Lung (tissue), 12 donors: ENCODE data around the gene RSRC1. TPM values are rescaled to one million over a fixed set of nuclear protein-coding genes. Genes with fewer than 3 reads are reported as not detected.
"Not testable (repeated sequence)": the region's sequence is repeated elsewhere in the genome, so short reads cannot be mapped to it uniquely, and the experiment has no call there.

Source experiments
- ATAC-seq: fragments of 200-7000 bp; cut with Tn5 transposase; one replicate; pipeline ENCODE4 v1.9.1; 2020; ENCODE audit warnings: moderate number of reproducible peaks; ENCODE audit not compliant: insufficient read depth, low FRiP score
- DNase-seq, 3 donors: peaks; one replicate each; pipeline ENCODE4 v3.0.0-alpha.2; 2013 to 2017
- H3K27ac ChIP-seq, 2 donors: one replicate each; pipeline ENCODE4 v1.5.1; 2013; ENCODE audit warnings: mild to moderate bottlenecking in 2 of 2, moderate library complexity in 2 of 2, control low read depth in 1 of 2, inconsistent platforms in 1 of 2, low read depth in 1 of 2, low read length in 1 of 2
- H3K27me3 ChIP-seq, 3 donors: one replicate each; pipeline ENCODE4 v1.5.1; 2013; ENCODE audit warnings: low read length in 2 of 3; ENCODE audit not compliant: control insufficient read depth in 3 of 3, insufficient read depth in 3 of 3
- H3K36me3 ChIP-seq, 4 donors: one replicate each; pipeline ENCODE4 v1.5.1; 2013; ENCODE audit warnings: low read length in 4 of 4, mild to moderate bottlenecking in 1 of 4, moderate library complexity in 1 of 4; ENCODE audit not compliant: control insufficient read depth in 4 of 4, insufficient read depth in 4 of 4
- H3K4me1 ChIP-seq, 5 donors: one replicate each; pipeline ENCODE4 v1.5.1; 2013; ENCODE audit warnings: low read length in 5 of 5, mild to moderate bottlenecking in 2 of 5, moderate library complexity in 1 of 5; ENCODE audit not compliant: control insufficient read depth in 5 of 5, insufficient read depth in 5 of 5
- H3K4me3 ChIP-seq: one replicate; pipeline ENCODE4 v1.5.1; 2013; ENCODE audit warnings: mild to moderate bottlenecking, control low read depth, moderate library complexity
- H3K9ac ChIP-seq, 2 donors: one replicate each; pipeline ENCODE4 v1.5.1; 2013; ENCODE audit warnings: low read length in 2 of 2, control low read depth in 1 of 2; ENCODE audit not compliant: insufficient read depth in 1 of 2
- H3K9me3 ChIP-seq, 4 donors: one replicate each; pipeline ENCODE4 v1.5.1; 2013; ENCODE audit warnings: low read length in 3 of 4, mild to moderate bottlenecking in 1 of 4, moderate library complexity in 1 of 4; ENCODE audit not compliant: control insufficient read depth in 4 of 4, insufficient read depth in 3 of 4
- CTCF ChIP-seq: IDR thresholded peaks from 2 replicates; pipeline ENCODE4 v1.5.1; 2012; ENCODE audit warnings: mild to moderate bottlenecking; ENCODE audit errors: control extremely low read depth, extremely low read depth
- WGBS, 2 donors: extraction: QIAGEN DNeasy Blood & Tissue Kit; methylation state at CpG; one replicate each; pipeline ENCODE4 v1.1.7; 2013; 5-methylcytosine and 5-hydroxymethylcytosine counted together
- polyA plus RNA-seq, 2 donors: library from polyadenylated mRNA; stranded (reverse); fragments of 200-250 nt; gene quantifications; one replicate each; pipeline ENCODE4 v1.2.1, GENCODE V29; 2013
- total RNA-seq, 2 donors: library from RNA; depleted of rRNA in 1 of 2; stranded (reverse); fragments of >200 nt in 1 of 2; gene quantifications; one replicate each; pipeline ENCODE4 v1.2.1, GENCODE V29; 2014 to 2021
- donor health status: control.
- donor health status: control.
- donor health status: Bipolar disorder and iron deficiency.
- donor health status: healthy.
- donor health status: DM: yes; HTN: yes; CAD: no.

RSRC1 gene
- total and polyA plus RNA-seq, 4 donors, result 9.1 to 53.5 (median 17.0) TPM

GRCh38 chr3:158506456-158506855, 396.6 kb downstream of the RSRC1 start:
- no peak for TF ChIP-seq CTCF
- H3K27ac ChIP-seq, result no peak overlapping the region
- H3K4me3 ChIP-seq, result no peak overlapping the region
- H3K9me3 ChIP-seq, result no peaks in the 10 kb centered on the region
- H3K4me1 ChIP-seq, result no peaks in the 10 kb centered on the region
- H3K36me3 ChIP-seq, result no peaks in the 10 kb centered on the region
- no peak for ATAC-seq
- no peaks in the 10 kb centered on the region for H3K27me3 ChIP-seq
- H3K9ac ChIP-seq, result no peak overlapping the region
- WGBS, 2 donors, result 41 to 76% methylated on average over 5 of the region's 5 CpGs
- no peak for DNase-seq

- TF ChIP-seq CTCF, result no peak
- WGBS, 2 donors, result 74 to 82% methylated on average over 7 of the region's 7 CpGs
Observed at GRCh38 chr3:158508481-158508880, 398.6 kb downstream of the RSRC1 start.

GRCh38 chr3:158509891-158510290, 400.0 kb downstream of the RSRC1 start:
- H3K36me3 ChIP-seq, result no peaks in the 10 kb centered on the region
- ATAC-seq (no peak), DNase-seq (no peak)
- H3K9ac ChIP-seq, result no peak overlapping the region
- WGBS, 2 donors, result 91 to 96% methylated on average over 1 of the region's 1 CpG
- no peaks in the 10 kb centered on the region for H3K4me1 ChIP-seq
- no peaks in the 10 kb centered on the region for H3K9me3 ChIP-seq
- no peak for TF ChIP-seq CTCF
- no peak overlapping the region for H3K27ac ChIP-seq
- no peak overlapping the region for H3K4me3 ChIP-seq
- H3K27me3 ChIP-seq, result no peaks in the 10 kb centered on the region

More at GRCh38 chr3:158508481-158508880, 398.6 kb downstream of the RSRC1 start:
- Histone ChIP-seq H3K4me1 (no peaks in the 10 kb centered on the region), H3K4me3 (no peak overlapping the region), H3K9me3 (no peaks in the 10 kb centered on the region), H3K9ac (no peak overlapping the region), H3K27me3 (no peaks in the 10 kb centered on the region), H3K27ac (no peak overlapping the region), H3K36me3 (no peaks in the 10 kb centered on the region)
- DNase-seq, result peak in 2 of 3 donors; percentile 15 to 42
- ATAC-seq, result no peak

GRCh38 chr3:158516729-158517128, 406.8 kb downstream of the RSRC1 start:
- not testable (repeated sequence) for DNase-seq, H3K4me1 ChIP-seq, H3K27ac ChIP-seq, H3K4me3 ChIP-seq, H3K36me3 ChIP-seq, H3K27me3 ChIP-seq, H3K9me3 ChIP-seq, ATAC-seq, H3K9ac ChIP-seq
- WGBS, 2 donors, result 94% methylated on average over 22 of the region's 22 CpGs
